Vagina (tissue), 2 donors: Measurements from ENCODE around the gene EEF1B2. TPM values are rescaled to one million over a fixed set of nuclear protein-coding genes. Genes with fewer than 3 reads are reported as not detected.

Source experiments
- DNase-seq, 2 donors: peaks; one replicate each; pipeline ENCODE4 v3.0.0-alpha.2; 2017; ENCODE audit errors: extremely low spot score in 2 of 2
- H3K27ac ChIP-seq: fragments of 200-600 bp; sonication (generic); one replicate; pipeline ENCODE4 v1.5.1; 2019
- H3K27me3 ChIP-seq: fragments of 200-600 bp; sonication (generic); one replicate; pipeline ENCODE4 v1.5.1; 2019
- H3K36me3 ChIP-seq, 2 donors: fragments of 200-600 bp; sonication (generic); one replicate each; pipeline ENCODE4 v1.5.1; 2017 to 2019
- H3K4me1 ChIP-seq: fragments of 200-600 bp; sonication (generic); one replicate; pipeline ENCODE4 v1.5.1; 2019
- H3K4me3 ChIP-seq, 2 donors: fragments of 200-600 bp; sonication (generic); 1 replicate in 1 of 2; 2 replicates in 1 of 2; pipeline ENCODE4 v1.5.1; 2016 to 2019
- H3K9me3 ChIP-seq: fragments of 200-600 bp; sonication (generic); one replicate; pipeline ENCODE4 v1.5.1; 2019
- CTCF ChIP-seq, 3 experiments: fragments of 450-650 bp in 2 of 3; fragments of 200-600 bp in 1 of 3; sonication (generic) in 1 of 3; IDR thresholded peaks; one replicate each; pipeline ENCODE4 v1.5.1; 2017 to 2019; ENCODE audit warnings: antibody characterized with exemption in 3 of 3, mild to moderate bottlenecking in 2 of 3, moderate library complexity in 2 of 3
- POLR2A ChIP-seq, 2 donors: fragments of 450-650 bp; IDR thresholded peaks; one replicate each; pipeline ENCODE4 v1.6.1; 2017; ENCODE audit warnings: antibody characterized with exemption in 2 of 2, mild to moderate bottlenecking in 2 of 2, moderate library complexity in 2 of 2
- POLR2AphosphoS5 ChIP-seq, 2 donors: sonication (generic); formaldehyde crosslinking; IDR thresholded peaks; one replicate each; pipeline ENCODE4 v1.9.0; 2017; ENCODE audit warnings: antibody characterized with exemption in 2 of 2, mild to moderate bottlenecking in 2 of 2, low read depth in 1 of 2; ENCODE audit not compliant: insufficient read depth in 1 of 2
- intact Hi-C: fragments of 100-400 bp; cut with DNase I; formaldehyde crosslinking; loops from one replicate; pipeline ENCODE4 v1.15.1; 2023
- total RNA-seq: library from RNA; depleted of rRNA; stranded (reverse); fragments of >200 nt; gene quantifications from one replicate; pipeline ENCODE4 v1.2.3, GENCODE V29; 2016

EEF1B2 gene
- total RNA-seq = 353 TPM

- TF ChIP-seq POLR2A (IDR thresholded peaks at IDR 0.05) (peak in 1 of 2 donors; percentile 31), POLR2AphosphoS5 (IDR thresholded peaks at IDR 0.05; ENCODE audit: insufficient read depth in 1 of 2, low read depth in 1 of 2) (peak; percentile 96 to 100), CTCF (IDR thresholded peaks at IDR 0.05) (no peak)
- H3K9me3 ChIP-seq = no peaks in the 10 kb centered on the region
- peak within 1 kb of the TSS; percentile 94 for H3K27ac ChIP-seq
- no peaks in the 10 kb centered on the region for H3K27me3 ChIP-seq
- H3K36me3 ChIP-seq = peaks cover 0 to 28% of the 10 kb centered on the region in 2 donors
- intact Hi-C loops = loop anchor here (5.0 kb wide), 1 partner anchor 77 kb away; no protein-coding TSS in a partner anchor
- H3K4me1 ChIP-seq = peaks cover 38% of the 10 kb centered on the region
- DNase-seq = peak; percentile 97 to 99
- peak within 1 kb of the TSS; percentile 86 to 88 for H3K4me3 ChIP-seq
These were observed at the start of gene EEF1B2, which contains the start of gene NDUFS1 for GRCh38 chr2:206159346-206160124. Gene EEF1B2, plus strand, starts transcription at chr2:206159895. Its CDS starts 85 bp downstream, at chr2:206159980. Gene NDUFS1, minus strand, starts transcription at chr2:206159444. Its CDS starts 5,766 bp downstream, at chr2:206153678.

GRCh38 chr2:206112108-206112507, 47.6 kb upstream of the EEF1B2 start:
- no peak overlapping the region for H3K4me3 ChIP-seq
- no peak for TF ChIP-seq CTCF (IDR thresholded peaks at IDR 0.05)
- no peak for TF ChIP-seq POLR2A (IDR thresholded peaks at IDR 0.05)
- TF ChIP-seq POLR2AphosphoS5 (IDR thresholded peaks at IDR 0.05; ENCODE audit: insufficient read depth in 1 of 2, low read depth in 1 of 2) = no peak
- no peak overlapping the region for H3K27ac ChIP-seq
- peaks cover 0 to 5% of the 10 kb centered on the region in 2 donors for H3K36me3 ChIP-seq
- DNase-seq = no peak
- no peaks in the 10 kb centered on the region for H3K27me3 ChIP-seq
- intact Hi-C loops = no loop called here
- no peaks in the 10 kb centered on the region for H3K4me1 ChIP-seq
- no peaks in the 10 kb centered on the region for H3K9me3 ChIP-seq

- Histone ChIP-seq H3K9me3 (no peaks in the 10 kb centered on the region), H3K27ac (no peak overlapping the region), H3K36me3 (peaks cover 0 to 5% of the 10 kb centered on the region in 2 donors), H3K4me3 (no peak overlapping the region), H3K4me1 (no peaks in the 10 kb centered on the region), H3K27me3 (no peaks in the 10 kb centered on the region)
- DNase-seq = no peak
- TF ChIP-seq POLR2AphosphoS5 (IDR thresholded peaks at IDR 0.05; ENCODE audit: insufficient read depth in 1 of 2, low read depth in 1 of 2) = no peak
- no peak for TF ChIP-seq POLR2A (IDR thresholded peaks at IDR 0.05)
- TF ChIP-seq CTCF (IDR thresholded peaks at IDR 0.05) = no peak
- intact Hi-C loops = no loop called here
These were observed 46.7 kb upstream of the EEF1B2 start for GRCh38 chr2:206112846-206113547.

GRCh38 chr2:206115026-206115578, 44.6 kb upstream of the EEF1B2 start:
- no peak overlapping the region for H3K4me3 ChIP-seq
- no peaks in the 10 kb centered on the region for H3K9me3 ChIP-seq
- H3K36me3 ChIP-seq = peaks cover 0 to 11% of the 10 kb centered on the region in 2 donors

More at GRCh38 chr2:206115026-206115578, 44.6 kb upstream of the EEF1B2 start:
- Histone ChIP-seq H3K27ac (no peak overlapping the region), H3K4me1 (no peaks in the 10 kb centered on the region), H3K27me3 (no peaks in the 10 kb centered on the region)
- DNase-seq = no peak
- intact Hi-C loops = no loop called here
- TF ChIP-seq POLR2AphosphoS5 (IDR thresholded peaks at IDR 0.05; ENCODE audit: insufficient read depth in 1 of 2, low read depth in 1 of 2) (no peak), CTCF (IDR thresholded peaks at IDR 0.05) (no peak), POLR2A (IDR thresholded peaks at IDR 0.05) (no peak)
